GM12891 (cell line): ENCODE measurements around the gene CALY.

Source experiments
- PAX5 ChIP-seq: IDR thresholded peaks from 2 replicates; pipeline ENCODE4 v1.6.1; 2011; ENCODE audit warnings: low read length, moderate library complexity, mild to moderate bottlenecking; ENCODE audit not compliant: insufficient read depth, severe bottlenecking
- POLR2A ChIP-seq: IDR thresholded peaks from 2 replicates; pipeline ENCODE4 v1.6.1; 2011; ENCODE audit warnings: low read depth, low read length, control low read depth
- POLR2AphosphoS5 ChIP-seq: IDR thresholded peaks from 2 replicates; pipeline ENCODE4 v1.6.1; 2011; ENCODE audit warnings: low read depth, low read length, control low read depth
- POU2F2 ChIP-seq: IDR thresholded peaks from 2 replicates; pipeline ENCODE4 v1.6.1; 2011; ENCODE audit warnings: low read depth, mild to moderate bottlenecking, control low read depth, low read length, moderate library complexity
- TAF1 ChIP-seq: IDR thresholded peaks from 2 replicates; pipeline ENCODE4 v1.6.1; 2011; ENCODE audit warnings: low read depth, low read length, control low read depth

DNA sequence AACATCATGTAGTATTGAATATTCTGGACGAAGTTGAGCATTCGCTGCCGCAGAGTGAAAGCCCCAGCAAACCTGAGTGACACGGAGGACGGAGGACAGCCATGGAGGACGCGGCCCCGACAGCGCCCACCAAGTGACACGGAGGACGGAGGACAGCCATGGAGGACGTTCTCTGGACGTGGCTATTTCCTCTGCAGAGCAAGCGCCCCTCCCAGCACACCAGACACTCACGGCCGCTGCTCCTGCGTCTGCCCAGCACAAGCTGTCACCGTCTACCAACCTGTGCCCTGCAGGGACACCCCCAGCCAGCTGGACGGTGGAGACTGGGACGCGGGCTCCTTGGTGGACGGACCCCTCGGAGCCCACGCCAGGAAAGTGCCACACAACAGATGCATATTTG lies 52.8 kb downstream of the CALY start:
- no peak for TF ChIP-seq POLR2A
- no peak for TF ChIP-seq POLR2AphosphoS5
- TF ChIP-seq PAX5: no peak
- TF ChIP-seq TAF1: no peak
- no peak for TF ChIP-seq POU2F2
